Transverse colon (tissue), 4 donors: ENCODE measurements around the gene SHISA8.

Experiments used
- POLR2AphosphoS5 ChIP-seq, 3 donors: sonication (generic); formaldehyde crosslinking; IDR thresholded peaks; one replicate each; pipeline ENCODE4 v1.6.1; 2016; ENCODE audit warnings: antibody characterized with exemption in 3 of 3
- TF ChIP-seq, protein P1 (sequence below), 5 experiments: fragments of 200-600 bp in 3 of 5; fragments of 450-650 bp in 2 of 5; sonication (generic) in 3 of 5; IDR thresholded peaks; 1 replicate in 2 of 5; 2 replicates in 3 of 5; pipeline ENCODE4 v1.5.1; 2016 to 2017; ENCODE audit warnings: antibody characterized with exemption in 5 of 5, inconsistent platforms in 3 of 5, mild to moderate bottlenecking in 2 of 5, moderate library complexity in 1 of 5

DNA sequence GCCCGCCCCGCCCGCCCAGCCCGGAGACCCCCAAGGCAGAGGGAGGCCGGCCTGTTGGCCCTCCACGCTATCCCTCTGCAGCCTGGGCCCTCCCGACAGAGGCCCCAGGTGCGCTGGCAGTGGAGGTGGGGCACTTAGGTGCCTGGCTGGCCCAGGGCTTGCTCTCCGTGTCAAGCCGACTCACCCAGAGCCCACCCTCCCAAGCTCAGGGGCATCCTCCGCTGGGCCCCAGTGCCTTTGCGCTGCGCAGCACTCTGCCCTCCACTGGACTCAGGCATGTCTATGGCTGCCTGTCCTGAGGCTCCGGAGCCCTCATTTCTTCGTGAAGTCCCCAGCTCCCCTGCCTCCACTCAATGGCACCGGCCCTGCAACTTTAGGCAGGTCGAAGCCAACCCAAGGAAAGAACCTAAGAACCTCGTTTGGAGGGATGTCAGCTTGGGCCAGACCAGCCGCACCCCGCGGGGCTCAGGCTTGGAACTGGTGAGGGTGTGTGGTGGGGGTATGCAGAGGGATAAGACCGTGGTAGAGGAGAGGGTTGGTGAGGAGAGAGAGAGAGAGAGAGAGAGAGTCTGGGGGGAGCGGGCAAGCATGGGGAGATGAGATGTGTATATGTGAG, 43.2 kb upstream of the SHISA8 start:
- TF ChIP-seq, protein P1, sequence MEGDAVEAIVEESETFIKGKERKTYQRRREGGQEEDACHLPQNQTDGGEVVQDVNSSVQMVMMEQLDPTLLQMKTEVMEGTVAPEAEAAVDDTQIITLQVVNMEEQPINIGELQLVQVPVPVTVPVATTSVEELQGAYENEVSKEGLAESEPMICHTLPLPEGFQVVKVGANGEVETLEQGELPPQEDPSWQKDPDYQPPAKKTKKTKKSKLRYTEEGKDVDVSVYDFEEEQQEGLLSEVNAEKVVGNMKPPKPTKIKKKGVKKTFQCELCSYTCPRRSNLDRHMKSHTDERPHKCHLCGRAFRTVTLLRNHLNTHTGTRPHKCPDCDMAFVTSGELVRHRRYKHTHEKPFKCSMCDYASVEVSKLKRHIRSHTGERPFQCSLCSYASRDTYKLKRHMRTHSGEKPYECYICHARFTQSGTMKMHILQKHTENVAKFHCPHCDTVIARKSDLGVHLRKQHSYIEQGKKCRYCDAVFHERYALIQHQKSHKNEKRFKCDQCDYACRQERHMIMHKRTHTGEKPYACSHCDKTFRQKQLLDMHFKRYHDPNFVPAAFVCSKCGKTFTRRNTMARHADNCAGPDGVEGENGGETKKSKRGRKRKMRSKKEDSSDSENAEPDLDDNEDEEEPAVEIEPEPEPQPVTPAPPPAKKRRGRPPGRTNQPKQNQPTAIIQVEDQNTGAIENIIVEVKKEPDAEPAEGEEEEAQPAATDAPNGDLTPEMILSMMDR (IDR thresholded peaks at IDR 0.05): peak in 1 of 5 experiments; percentile 22
- no peak for TF ChIP-seq POLR2AphosphoS5 (IDR thresholded peaks at IDR 0.05)
